Liver (tissue), 9 donors: ENCODE measurements around the gene CDC42. TPM values are rescaled to one million over a fixed set of nuclear protein-coding genes. Genes with fewer than 3 reads are reported as not detected.

Experiments used
- DNase-seq: peaks from one replicate; pipeline ENCODE4 v3.0.0-alpha.2; 2017; ENCODE audit warnings: low spot score
- H3K27ac ChIP-seq, 2 donors: one replicate each; pipeline ENCODE4 v1.7.0; 2013; ENCODE audit warnings: inconsistent platforms in 2 of 2, low read length in 2 of 2, control low read depth in 1 of 2, low read depth in 1 of 2, mild to moderate bottlenecking in 1 of 2
- H3K27me3 ChIP-seq, 4 donors: one replicate each; pipeline versions ENCODE4 v1.6.1 to v1.7.0; 2013; ENCODE audit warnings: low read length in 3 of 4, inconsistent platforms in 1 of 4, mild to moderate bottlenecking in 1 of 4, moderate library complexity in 1 of 4; ENCODE audit not compliant: control insufficient read depth in 4 of 4, insufficient read depth in 4 of 4
- H3K36me3 ChIP-seq, 4 donors: one replicate each; pipeline versions ENCODE4 v1.6.1 to v1.7.0; 2013; ENCODE audit warnings: low read length in 3 of 4, mild to moderate bottlenecking in 3 of 4, low read depth in 1 of 4, moderate library complexity in 1 of 4; ENCODE audit not compliant: control insufficient read depth in 4 of 4, insufficient read depth in 3 of 4
- H3K4me1 ChIP-seq, 4 donors: one replicate each; pipeline versions ENCODE4 v1.6.1 to v1.7.0; 2013; ENCODE audit warnings: low read length in 3 of 4, mild to moderate bottlenecking in 3 of 4, moderate library complexity in 1 of 4; ENCODE audit not compliant: control insufficient read depth in 4 of 4, insufficient read depth in 4 of 4
- H3K4me3 ChIP-seq, 3 donors: one replicate each; pipeline versions ENCODE4 v1.6.1 to v1.7.0; 2013; ENCODE audit warnings: low read length in 3 of 3, control low read depth in 1 of 3, low read depth in 1 of 3, mild to moderate bottlenecking in 1 of 3
- H3K9ac ChIP-seq, 2 donors: one replicate each; pipeline ENCODE4 v1.7.0; 2013; ENCODE audit warnings: low read length in 2 of 2, mild to moderate bottlenecking in 2 of 2, moderate library complexity in 2 of 2, control low read depth in 1 of 2, low read depth in 1 of 2
- H3K9me3 ChIP-seq, 4 donors: one replicate each; pipeline versions ENCODE4 v1.6.1 to v1.7.0; 2013; ENCODE audit warnings: low read length in 3 of 4; ENCODE audit not compliant: control insufficient read depth in 4 of 4
- ATF3 ChIP-seq: IDR thresholded peaks from 2 replicates; pipeline ENCODE4 v1.6.1; 2016; ENCODE audit warnings: antibody characterized with exemption
- CTCF ChIP-seq: fragments of 150-350 bp; IDR thresholded peaks from 2 replicates; pipeline ENCODE4 v1.5.1; 2017; ENCODE audit warnings: improper control_type of control experiment, low read depth, low read length; ENCODE audit not compliant: missing input control
- EGR1 ChIP-seq, 2 donors: IDR thresholded peaks; 2 replicates each; pipeline ENCODE4 v1.6.1; 2016 to 2018; ENCODE audit warnings: antibody characterized with exemption in 2 of 2, low read depth in 2 of 2
- FOXA1 ChIP-seq: IDR thresholded peaks from 2 replicates; pipeline ENCODE4 v1.6.1; 2016; ENCODE audit warnings: antibody characterized with exemption
- FOXA2 ChIP-seq: IDR thresholded peaks from 2 replicates; pipeline ENCODE4 v1.6.1; 2016; ENCODE audit warnings: antibody characterized with exemption
- GABPA ChIP-seq, 2 donors: IDR thresholded peaks in 1 of 2; conservative IDR thresholded peaks in 1 of 2; 2 replicates each; pipeline ENCODE4 v1.6.1; 2016; ENCODE audit warnings: antibody characterized with exemption in 2 of 2, mild to moderate bottlenecking in 1 of 2, moderate library complexity in 1 of 2
- HNF4A ChIP-seq, 2 donors: conservative IDR thresholded peaks; 2 replicates each; pipeline ENCODE4 v1.6.1; 2016; ENCODE audit warnings: antibody characterized with exemption in 2 of 2, mild to moderate bottlenecking in 2 of 2
- HNF4G ChIP-seq: IDR thresholded peaks from 2 replicates; pipeline ENCODE4 v1.6.1; 2016; ENCODE audit warnings: antibody characterized with exemption
- JUND ChIP-seq, 2 donors: IDR thresholded peaks; 2 replicates each; pipeline ENCODE4 v1.6.1; 2016; ENCODE audit warnings: antibody characterized with exemption in 2 of 2
- MAX ChIP-seq: IDR thresholded peaks from 2 replicates; pipeline ENCODE4 v1.6.1; 2016; ENCODE audit warnings: antibody characterized with exemption
- NR2F2 ChIP-seq: IDR thresholded peaks from 2 replicates; pipeline ENCODE4 v1.6.1; 2016; ENCODE audit warnings: antibody characterized with exemption
- RAD21 ChIP-seq, 2 donors: IDR thresholded peaks; 2 replicates each; pipeline ENCODE4 v1.6.1; 2016; ENCODE audit warnings: antibody characterized with exemption in 2 of 2, mild to moderate bottlenecking in 2 of 2
- REST ChIP-seq: IDR thresholded peaks from 2 replicates; pipeline ENCODE4 v1.6.1; 2016; ENCODE audit warnings: antibody characterized with exemption, mild to moderate bottlenecking
- RXRA ChIP-seq, 2 donors: IDR thresholded peaks; 2 replicates each; pipeline ENCODE4 v1.6.1; 2017 to 2018; ENCODE audit warnings: antibody characterized with exemption in 2 of 2, mild to moderate bottlenecking in 1 of 2
- SP1 ChIP-seq: IDR thresholded peaks from 2 replicates; pipeline ENCODE4 v1.6.1; 2018; ENCODE audit warnings: antibody characterized with exemption, mild to moderate bottlenecking
- TAF1 ChIP-seq: conservative IDR thresholded peaks from 2 replicates; pipeline ENCODE4 v1.6.1; 2016; ENCODE audit warnings: antibody characterized with exemption, mild to moderate bottlenecking
- YY1 ChIP-seq: IDR thresholded peaks from 2 replicates; pipeline ENCODE4 v1.6.1; 2016; ENCODE audit warnings: antibody characterized with exemption, mild to moderate bottlenecking
- ZBTB33 ChIP-seq: IDR thresholded peaks from 2 replicates; pipeline ENCODE4 v1.6.1; 2016; ENCODE audit warnings: antibody characterized with exemption
- WGBS: extraction: QIAGEN DNeasy Blood & Tissue Kit; methylation state at CpG from one replicate; pipeline ENCODE4 v1.1.7; 2013; 5-methylcytosine and 5-hydroxymethylcytosine counted together
- polyA plus RNA-seq, 2 donors: library from polyadenylated mRNA; stranded (reverse) in 1 of 2; unstranded in 1 of 2; fragments of 200-250 nt in 1 of 2; fragments of >200 nt in 1 of 2; fragmentation: Nextera tagmentation in 1 of 2; extraction: Ambion mirVana in 1 of 2; gene quantifications; one replicate each; pipeline versions ENCODE4 v1.2.1 to v1.2.3, GENCODE V29; 2013 to 2015
- total RNA-seq, 2 donors: library from RNA; depleted of rRNA; stranded (reverse); fragments of >200 nt; gene quantifications; one replicate each; pipeline ENCODE4 v1.2.3, GENCODE V29; 2014
- donor health status: healthy.
- donor health status: healthy.
- donor health status: healthy.
- donor health status: healthy.
- donor health status: healthy.

Gene CDC42
- total and polyA plus RNA-seq, 4 donors: 40.3 to 140 (median 69.0) TPM

- H3K4me1 ChIP-seq: peaks cover 6 to 29% (median 17%) of the 10 kb centered on the region in 4 donors
- H3K9ac ChIP-seq: no peak overlapping the region
- no peak overlapping the region for H3K27ac ChIP-seq
- H3K4me3 ChIP-seq: no peak overlapping the region
- peaks cover 0 to 9% (median 5%) of the 10 kb centered on the region in 4 donors for H3K36me3 ChIP-seq
- TF ChIP-seq RXRA (IDR thresholded peaks at IDR 0.05) (no peak), HNF4G (no peak), GABPA (IDR thresholded peaks at IDR 0.05 in 1 of 2, conservative IDR thresholded peaks at IDR 0.05 in 1 of 2) (no peak), EGR1 (IDR thresholded peaks at IDR 0.05; ENCODE audit: low read depth in 2 of 2) (no peak), HNF4A (conservative IDR thresholded peaks at IDR 0.05) (no peak), FOXA1 (no peak), NR2F2 (no peak), YY1 (no peak), FOXA2 (no peak), REST (no peak), TAF1 (no peak), RAD21 (IDR thresholded peaks at IDR 0.05) (no peak), SP1 (no peak)
- H3K27me3 ChIP-seq: no peaks in the 10 kb centered on the region
- DNase-seq: no peak
- H3K9me3 ChIP-seq: no peaks in the 10 kb centered on the region
- WGBS: 52% methylated on average over 1 of the region's 1 CpG
Observed at GRCh38 chr1:22074803-22075202, 22.3 kb downstream of the CDC42 start.

GRCh38 chr1:22075718-22076117, 23.2 kb downstream of the CDC42 start:
- Histone ChIP-seq H3K36me3 (peaks cover 0 to 12% (median 9%) of the 10 kb centered on the region in 4 donors), H3K4me1 (peaks cover 6 to 29% (median 17%) of the 10 kb centered on the region in 4 donors), H3K27ac (no peak overlapping the region), H3K9ac (no peak overlapping the region), H3K4me3 (no peak overlapping the region), H3K9me3 (no peaks in the 10 kb centered on the region), H3K27me3 (no peaks in the 10 kb centered on the region)
- TF ChIP-seq CTCF (no peak), ATF3 (no peak), HNF4G (no peak), SP1 (no peak), RAD21 (IDR thresholded peaks at IDR 0.05) (no peak), YY1 (no peak), FOXA2 (no peak), RXRA (IDR thresholded peaks at IDR 0.05) (no peak), JUND (IDR thresholded peaks at IDR 0.05) (no peak), TAF1 (no peak), ZBTB33 (no peak), REST (no peak), MAX (no peak)
- WGBS: 55% methylated on average over 2 of the region's 2 CpGs
- no peak for DNase-seq
